IMR-90 (cell line): Measurements from ENCODE around the gene GJC2. TPM values are rescaled to one million over a fixed set of nuclear protein-coding genes. Genes with fewer than 3 reads are reported as not detected.

Experiments
- ATAC-seq: fragments of 200-7000 bp; cut with Tn5 transposase; 2 replicates; pipeline ENCODE4 v1.9.1; 2020; ENCODE audit warnings: low read depth, mild to moderate bottlenecking, moderate library complexity
- BruUV-seq: library from RNA; stranded (reverse); fragments of 400-500 nt; replicated peaks from 2 replicates; lab custom pipeline; 2021; lab: Mats Ljungman, UMichigan
- CTCF ChIA-PET: fragments of 300-600 bp; formaldehyde crosslinking; extraction: SDS; loops from one replicate; lab custom pipeline; 2021; ENCODE audit warnings: antibody characterized with exemption; lab: Yijun Ruan, JAX
- POLR2A ChIA-PET: fragments of 300-600 bp; sonication (Branson Sonifier 250); formaldehyde crosslinking; loops from one replicate; lab custom pipeline; 2022; ENCODE audit warnings: antibody characterized with exemption; ENCODE audit not compliant: unreplicated experiment; lab: Charles Lee
- DNase-seq: peaks from one replicate; pipeline ENCODE4 v3.0.0; 2013
- H2AFZ ChIP-seq: replicated peaks from 2 replicates; pipeline ENCODE3; 2013; ENCODE audit warnings: low read length, mild to moderate bottlenecking; ENCODE audit not compliant: poor library complexity
- H2AK5ac ChIP-seq: 2 replicates; pipeline ENCODE4 v1.6.1; 2013; ENCODE audit warnings: low read depth, low read length, inconsistent platforms
- H2AK9ac ChIP-seq: replicated peaks from 2 replicates; pipeline ENCODE3; 2013; ENCODE audit warnings: mild to moderate bottlenecking, low read depth, low read length, moderate library complexity; ENCODE audit not compliant: poor library complexity
- H2BK120ac ChIP-seq: 2 replicates; pipeline ENCODE4 v1.6.1; 2013; ENCODE audit warnings: low read depth, low read length, inconsistent platforms
- H2BK15ac ChIP-seq: 3 replicates; pipeline ENCODE4 v1.6.1; 2013; ENCODE audit warnings: low read depth, low read length, inconsistent platforms
- H2BK20ac ChIP-seq: 2 replicates; pipeline ENCODE4 v1.6.1; 2013; ENCODE audit warnings: low read depth, mild to moderate bottlenecking, inconsistent platforms, low read length, moderate library complexity
- H2BK5ac ChIP-seq: 2 replicates; pipeline ENCODE4 v1.6.1; 2013; ENCODE audit warnings: mild to moderate bottlenecking, low read depth, low read length, inconsistent platforms; ENCODE audit not compliant: poor library complexity, severe bottlenecking
- H3K14ac ChIP-seq: replicated peaks from 2 replicates; pipeline ENCODE4 v1.6.1; 2013; ENCODE audit warnings: low read depth, low read length, inconsistent platforms
- H3K18ac ChIP-seq: 2 replicates; pipeline ENCODE4 v1.6.1; 2013; ENCODE audit warnings: low read depth, low read length, control low read depth
- H3K23ac ChIP-seq: 2 replicates; pipeline ENCODE4 v1.6.1; 2013; ENCODE audit warnings: low read depth, low read length, inconsistent platforms
- H3K27ac ChIP-seq: 2 replicates; pipeline ENCODE4 v1.5.1; 2013; ENCODE audit warnings: mild to moderate bottlenecking, control low read depth, low read length; ENCODE audit not compliant: insufficient read depth
- H3K27me3 ChIP-seq: 2 replicates; pipeline ENCODE4 v1.6.1; 2013; ENCODE audit warnings: low read length; ENCODE audit not compliant: control insufficient read depth, insufficient read depth
- H3K36me3 ChIP-seq: 2 replicates; pipeline ENCODE4 v1.6.1; 2013; ENCODE audit warnings: low read length, mixed read lengths; ENCODE audit not compliant: control insufficient read depth, insufficient read depth
- H3K4ac ChIP-seq: 2 replicates; pipeline ENCODE4 v1.6.1; 2013; ENCODE audit warnings: low read depth, low read length, inconsistent platforms
- H3K4me1 ChIP-seq: 2 replicates; pipeline ENCODE4 v1.6.1; 2013; ENCODE audit warnings: low read length, mixed read lengths; ENCODE audit not compliant: control insufficient read depth, insufficient read depth
- H3K4me2 ChIP-seq: 2 replicates; pipeline ENCODE4 v1.6.1; 2013; ENCODE audit warnings: low read depth, mild to moderate bottlenecking, control low read depth, low read length, moderate library complexity
- H3K4me3 ChIP-seq: 2 replicates; pipeline ENCODE4 v1.5.1; 2013; ENCODE audit warnings: low read depth, mild to moderate bottlenecking, control low read depth, low read length, moderate library complexity; ENCODE audit not compliant: insufficient read depth
- H3K56ac ChIP-seq: 2 replicates; pipeline ENCODE4 v1.6.1; 2013; ENCODE audit warnings: low read length, inconsistent platforms; ENCODE audit not compliant: insufficient read depth; ENCODE audit errors: extremely low read depth
- H3K79me1 ChIP-seq, 2 experiments: 2 replicates each; pipeline ENCODE4 v1.6.1; 2013; ENCODE audit warnings: low read length in 2 of 2, inconsistent platforms in 1 of 2, low read depth in 1 of 2
- H3K9ac ChIP-seq: 2 replicates; pipeline ENCODE4 v1.6.1; 2013; ENCODE audit warnings: low read depth, low read length, control low read depth
- H3K9me1 ChIP-seq: 2 replicates; pipeline ENCODE4 v1.6.1; 2013; ENCODE audit warnings: low read length, inconsistent platforms; ENCODE audit not compliant: insufficient read depth
- H3K9me3 ChIP-seq: 2 replicates; pipeline ENCODE4 v1.6.1; 2013; ENCODE audit warnings: low read length; ENCODE audit not compliant: control insufficient read depth, insufficient read depth
- H4K20me1 ChIP-seq: 2 replicates; pipeline ENCODE4 v1.6.1; 2013; ENCODE audit warnings: low read length, inconsistent platforms; ENCODE audit not compliant: insufficient read depth
- H4K5ac ChIP-seq: 2 replicates; pipeline ENCODE4 v1.6.1; 2013; ENCODE audit warnings: mild to moderate bottlenecking, low read depth, low read length, control low read depth
- H4K8ac ChIP-seq, 2 experiments: 2 replicates each; pipeline ENCODE4 v1.6.1; 2013; ENCODE audit warnings: low read depth in 2 of 2, low read length in 2 of 2, control low read depth in 1 of 2, inconsistent platforms in 1 of 2
- H4K91ac ChIP-seq: 2 replicates; pipeline ENCODE4 v1.6.1; 2013; ENCODE audit warnings: low read depth, low read length, inconsistent platforms; ENCODE audit not compliant: insufficient read depth
- BHLHE40 ChIP-seq: fragments of 150-350 bp; IDR thresholded peaks from 2 replicates; pipeline ENCODE4 v1.6.1; 2016; ENCODE audit warnings: mild to moderate bottlenecking, low read depth, low read length
- MXI1 ChIP-seq: IDR thresholded peaks from 2 replicates; pipeline ENCODE4 v1.6.1; 2012; ENCODE audit warnings: low read depth, mild to moderate bottlenecking, low read length, moderate library complexity, borderline replicate concordance
- NFE2L2 ChIP-seq: fragments of 150-350 bp; IDR thresholded peaks from 2 replicates; pipeline ENCODE4 v1.6.1; 2016; ENCODE audit warnings: low read depth, mild to moderate bottlenecking, low read length
- POLR2A ChIP-seq: IDR thresholded peaks from 2 replicates; pipeline ENCODE4 v1.6.1; 2012; ENCODE audit warnings: mild to moderate bottlenecking, low read depth, low read length
- WGBS, 2 experiments: methylation state at CpG; one replicate each; pipeline versions ENCODE4 v1.1.5 to v1.1.7; 2013; ENCODE audit warnings: missing lambda C conversion rate in 2 of 2; ENCODE audit not compliant: insufficient read length in 1 of 2; ENCODE audit errors: extremely low coverage in 2 of 2; 5-methylcytosine and 5-hydroxymethylcytosine counted together
- dilution Hi-C: fragments of 300-500 bp; cut with HindIII; formaldehyde crosslinking; loops from one replicate; pipeline ENCODE4 v1.14.3; 2018; ENCODE audit warnings: low sequenced_read_pairs; ENCODE audit not compliant: unreplicated experiment
- in situ Hi-C: fragments of 300-500 bp; cut with MboI; formaldehyde crosslinking; loops from 3 replicates; pipeline ENCODE4 v1.14.3; 2019; ENCODE audit warnings: low sequenced_read_pairs, inconsistent platforms, mixed read lengths
- intact Hi-C: fragments of 100-400 bp; cut with micrococcal nuclease; formaldehyde crosslinking; loops from 2 replicates; pipeline ENCODE4 v1.10.0; 2022
- polyA plus RNA-seq, 3 experiments: library from polyadenylated mRNA; depleted of rRNA; stranded (reverse); fragments of >200 nt; gene quantifications; 2 replicates each; pipeline ENCODE4 v1.2.3, GENCODE V29; 2012; ENCODE audit warnings: low replicate concordance in 1 of 3
- total RNA-seq: library from RNA; depleted of rRNA; stranded (reverse); fragments of >200 nt; gene quantifications from 2 replicates; pipeline ENCODE4 v1.2.3, GENCODE V29; 2012
- TF ChIP-seq, protein P1 (sequence below): conservative IDR thresholded peaks from 2 replicates; pipeline ENCODE4 v1.5.1; 2012; ENCODE audit warnings: mild to moderate bottlenecking, low read depth, low read length, improper control_type of control experiment
- TF ChIP-seq, protein P2 (sequence below): fragments of 150-350 bp; IDR thresholded peaks from 2 replicates; pipeline ENCODE4 v1.6.1; 2017; ENCODE audit warnings: mild to moderate bottlenecking, antibody characterized with exemption, low read length, low read depth

GJC2 gene
- total and polyA plus RNA-seq, 2 of the 4 experiments (the other 2 are of a cell fraction) = 1.1 to 1.7 TPM

DNA sequence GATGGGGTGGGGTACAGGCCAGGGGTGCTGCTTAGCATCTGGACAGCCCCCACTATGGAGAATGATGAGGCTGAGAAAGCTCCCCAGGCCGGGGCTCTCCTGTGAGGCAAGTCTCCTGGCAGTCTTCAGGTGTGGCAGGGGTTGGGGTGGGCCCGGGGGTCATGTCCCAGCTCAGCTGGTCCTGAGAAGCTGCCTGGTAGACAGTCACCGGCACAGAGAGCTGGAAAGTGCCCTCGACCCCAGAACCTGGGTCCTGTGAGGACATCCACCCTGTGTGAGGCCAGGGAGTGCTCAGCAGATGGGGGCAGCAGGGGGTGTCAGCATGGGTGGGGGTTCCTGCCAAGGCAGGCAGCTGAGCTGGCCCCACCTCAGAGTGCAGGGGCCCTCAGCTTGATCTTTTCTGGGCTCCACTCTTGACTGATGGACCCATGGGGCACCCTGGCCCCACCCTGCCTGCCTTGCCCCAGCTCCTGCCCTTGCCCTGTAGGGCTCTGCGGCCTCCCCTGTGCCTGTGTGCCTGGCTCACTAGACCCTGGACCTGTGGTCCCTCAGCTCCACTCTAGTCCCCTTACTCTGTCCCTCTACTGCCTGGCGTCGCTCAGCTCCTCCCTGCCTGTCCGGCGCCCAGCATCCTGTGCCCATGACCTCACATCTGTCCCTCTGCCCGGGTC, 21.6 kb downstream of the GJC2 start:
- Histone ChIP-seq H3K36me3 (0 out of 2 replicates have a peak, but pooled peaks cover 6% of the 10 kb centered on the region), H3K23ac (no peak overlapping the region), H3K79me1 (peaks cover 10 to 49% of the 10 kb centered on the region in 2 experiments), H2BK5ac (no peak overlapping the region), H3K56ac (no peak overlapping the region), H2AK9ac (no peak overlapping the region), H3K4me2 (no peak overlapping the region), H3K14ac (no peak overlapping the region), H3K4ac (no peak overlapping the region), H2BK15ac (no peak overlapping the region), H3K27me3 (no peaks in the 10 kb centered on the region), H4K91ac (no peak overlapping the region), H3K9me3 (no peaks in the 10 kb centered on the region; the same call in 1 of the 2 replicates), H4K5ac (no peak overlapping the region), H3K9ac (no peak overlapping the region), H4K20me1 (peaks cover 11% of the 10 kb centered on the region), H2AK5ac (no peak overlapping the region), H2BK120ac (no peak overlapping the region), H3K9me1 (no peaks in the 10 kb centered on the region), H3K4me1 (peaks cover 4% of the 10 kb centered on the region), H3K18ac (no peak overlapping the region), H2BK20ac (no peak overlapping the region), H3K27ac (no peak overlapping the region), H4K8ac (no peak overlapping the region), H2AFZ (no peak overlapping the region), H3K4me3 (no peak overlapping the region)
- in situ Hi-C loops = no loop called here
- intact Hi-C loops = no loop called here
- CTCF ChIA-PET = no interaction called here
- BruUV-seq = no TSS peak
- DNase-seq (no peak), ATAC-seq (no peak)
- POLR2A ChIA-PET = no interaction called here
- no peak for TF ChIP-seq MXI1
- TF ChIP-seq NFE2L2 = no peak
- no peak for TF ChIP-seq BHLHE40
- TF ChIP-seq POLR2A = no peak
- TF ChIP-seq, protein P1, sequence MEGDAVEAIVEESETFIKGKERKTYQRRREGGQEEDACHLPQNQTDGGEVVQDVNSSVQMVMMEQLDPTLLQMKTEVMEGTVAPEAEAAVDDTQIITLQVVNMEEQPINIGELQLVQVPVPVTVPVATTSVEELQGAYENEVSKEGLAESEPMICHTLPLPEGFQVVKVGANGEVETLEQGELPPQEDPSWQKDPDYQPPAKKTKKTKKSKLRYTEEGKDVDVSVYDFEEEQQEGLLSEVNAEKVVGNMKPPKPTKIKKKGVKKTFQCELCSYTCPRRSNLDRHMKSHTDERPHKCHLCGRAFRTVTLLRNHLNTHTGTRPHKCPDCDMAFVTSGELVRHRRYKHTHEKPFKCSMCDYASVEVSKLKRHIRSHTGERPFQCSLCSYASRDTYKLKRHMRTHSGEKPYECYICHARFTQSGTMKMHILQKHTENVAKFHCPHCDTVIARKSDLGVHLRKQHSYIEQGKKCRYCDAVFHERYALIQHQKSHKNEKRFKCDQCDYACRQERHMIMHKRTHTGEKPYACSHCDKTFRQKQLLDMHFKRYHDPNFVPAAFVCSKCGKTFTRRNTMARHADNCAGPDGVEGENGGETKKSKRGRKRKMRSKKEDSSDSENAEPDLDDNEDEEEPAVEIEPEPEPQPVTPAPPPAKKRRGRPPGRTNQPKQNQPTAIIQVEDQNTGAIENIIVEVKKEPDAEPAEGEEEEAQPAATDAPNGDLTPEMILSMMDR = no peak
- TF ChIP-seq, protein P2, sequence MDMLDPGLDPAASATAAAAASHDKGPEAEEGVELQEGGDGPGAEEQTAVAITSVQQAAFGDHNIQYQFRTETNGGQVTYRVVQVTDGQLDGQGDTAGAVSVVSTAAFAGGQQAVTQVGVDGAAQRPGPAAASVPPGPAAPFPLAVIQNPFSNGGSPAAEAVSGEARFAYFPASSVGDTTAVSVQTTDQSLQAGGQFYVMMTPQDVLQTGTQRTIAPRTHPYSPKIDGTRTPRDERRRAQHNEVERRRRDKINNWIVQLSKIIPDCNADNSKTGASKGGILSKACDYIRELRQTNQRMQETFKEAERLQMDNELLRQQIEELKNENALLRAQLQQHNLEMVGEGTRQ = no peak
- no CpG with 5 or more reads among the region's 10 CpGs for WGBS, 2 experiments
- dilution Hi-C loops = no loop called here
